Osteoblast (primary cell): Measurements from ENCODE around the gene CRYL1. TPM values are rescaled to one million over a fixed set of nuclear protein-coding genes. Genes with fewer than 3 reads are reported as not detected.

Source experiments
- DNase-seq: peaks from one replicate; pipeline ENCODE4 v3.0.0; 2011; ENCODE audit warnings: low spot score, mixed read lengths; ENCODE audit not compliant: insufficient read length; ENCODE audit errors: missing footprints
- H2AFZ ChIP-seq: 2 replicates; pipeline ENCODE4 v1.6.0; 2011; ENCODE audit warnings: mild to moderate bottlenecking, low read length
- H3K27ac ChIP-seq: 2 replicates; pipeline ENCODE4 v1.5.1; 2011; ENCODE audit warnings: mild to moderate bottlenecking, low read depth, low read length, moderate library complexity
- H3K27me3 ChIP-seq: 2 replicates; pipeline ENCODE4 v1.6.0; 2012; ENCODE audit warnings: mild to moderate bottlenecking, control low read depth, inconsistent platforms, low read length, moderate library complexity; ENCODE audit not compliant: insufficient read depth
- H3K36me3 ChIP-seq: 2 replicates; pipeline ENCODE4 v1.5.1; 2011; ENCODE audit warnings: mild to moderate bottlenecking, low read length, control low read depth, moderate library complexity; ENCODE audit not compliant: insufficient read depth
- H3K4me1 ChIP-seq: 2 replicates; pipeline ENCODE4 v1.5.1; 2011; ENCODE audit warnings: mild to moderate bottlenecking, low read length, control low read depth, moderate library complexity; ENCODE audit not compliant: insufficient read depth
- H3K4me2 ChIP-seq: 2 replicates; pipeline ENCODE4 v1.6.0; 2011; ENCODE audit warnings: mild to moderate bottlenecking, low read length; ENCODE audit not compliant: insufficient read depth
- H3K4me3 ChIP-seq: fragments of 200-600 bp; sonication (generic); 3 replicates; pipeline ENCODE4 v1.5.1; 2012; ENCODE audit warnings: mild to moderate bottlenecking, low read length, inconsistent platforms; ENCODE audit not compliant: insufficient read depth
- H3K79me2 ChIP-seq: 2 replicates; pipeline ENCODE4 v1.6.0; 2012; ENCODE audit warnings: mild to moderate bottlenecking, low read length, control low read depth, inconsistent platforms; ENCODE audit not compliant: insufficient read depth
- H3K9me3 ChIP-seq: 2 replicates; pipeline ENCODE4 v1.5.1; 2011; ENCODE audit warnings: low read depth, low read length, control low read depth
- H4K20me1 ChIP-seq: 2 replicates; pipeline ENCODE4 v1.6.0; 2012; ENCODE audit warnings: mild to moderate bottlenecking, low read length, control low read depth; ENCODE audit not compliant: insufficient read depth
- CTCF ChIP-seq: IDR thresholded peaks from 2 replicates; pipeline ENCODE4 v1.5.1; 2011; ENCODE audit warnings: mild to moderate bottlenecking, low read depth, low read length, moderate library complexity; ENCODE audit errors: extremely low read depth
- total RNA-seq: library from RNA; depleted of rRNA; stranded (reverse); fragments of >200 nt; gene quantifications from 2 replicates; pipeline ENCODE4 v1.2.3, GENCODE V29; 2012

The CRYL1 gene
- total RNA-seq, 1 donor: 12.7 TPM

- Histone ChIP-seq H3K36me3 (no peaks in the 10 kb centered on the region), H2AFZ (no peak overlapping the region), H3K4me1 (no peaks in the 10 kb centered on the region), H3K4me2 (no peak overlapping the region), H3K4me3 (no peak overlapping the region), H4K20me1 (no peaks in the 10 kb centered on the region), H3K27me3 (peaks cover 13% of the 10 kb centered on the region), H3K79me2 (no peaks in the 10 kb centered on the region), H3K9me3 (no peaks in the 10 kb centered on the region), H3K27ac (no peak overlapping the region)
- no peak for TF ChIP-seq CTCF
- DNase-seq: no peak
Measured at GRCh38 chr13:20387006-20387405, 138.7 kb downstream of the CRYL1 start.

- H3K4me3 ChIP-seq: no peak overlapping the region
- H3K4me1 ChIP-seq: no peaks in the 10 kb centered on the region
- no peaks in the 10 kb centered on the region for H3K9me3 ChIP-seq
- TF ChIP-seq CTCF: no peak
- H3K27me3 ChIP-seq: peaks cover 41% of the 10 kb centered on the region
- H3K79me2 ChIP-seq: no peaks in the 10 kb centered on the region
- no peak for DNase-seq
- H2AFZ ChIP-seq: no peak overlapping the region
- no peak overlapping the region for H3K27ac ChIP-seq
- H3K36me3 ChIP-seq: no peaks in the 10 kb centered on the region
- no peak overlapping the region for H3K4me2 ChIP-seq
- no peaks in the 10 kb centered on the region for H4K20me1 ChIP-seq
Measured at GRCh38 chr13:20383058-20383457, 142.6 kb downstream of the CRYL1 start.

DNA sequence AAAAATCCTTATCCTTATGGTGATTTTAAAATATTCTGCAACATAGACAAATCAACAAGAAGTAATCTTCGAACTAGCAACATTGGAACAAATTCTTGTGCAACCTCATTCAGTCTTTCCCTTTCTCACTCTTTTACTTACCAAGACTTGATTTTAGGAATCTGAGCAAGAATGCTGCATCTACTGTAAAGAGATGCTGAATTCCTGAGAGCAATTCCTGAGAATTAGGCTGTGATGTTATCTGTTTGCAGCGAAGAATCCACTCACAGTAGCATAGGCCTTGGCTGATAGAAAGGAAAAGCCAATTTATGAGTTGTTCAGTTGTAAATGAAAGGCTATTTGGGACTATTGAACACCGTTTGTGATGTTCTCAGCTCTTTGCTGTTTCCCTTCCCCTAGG lies 144.3 kb downstream of the CRYL1 start:
- H3K79me2 ChIP-seq: no peaks in the 10 kb centered on the region
- H4K20me1 ChIP-seq: no peaks in the 10 kb centered on the region
- no peak overlapping the region for H3K4me3 ChIP-seq
- peaks cover 50% of the 10 kb centered on the region for H3K27me3 ChIP-seq
- no peak overlapping the region for H3K27ac ChIP-seq
- H2AFZ ChIP-seq: no peak overlapping the region
- DNase-seq: no peak
- no peak for TF ChIP-seq CTCF
- H3K36me3 ChIP-seq: no peaks in the 10 kb centered on the region
- H3K4me2 ChIP-seq: no peak overlapping the region
- no peaks in the 10 kb centered on the region for H3K4me1 ChIP-seq
- H3K9me3 ChIP-seq: no peaks in the 10 kb centered on the region

DNA sequence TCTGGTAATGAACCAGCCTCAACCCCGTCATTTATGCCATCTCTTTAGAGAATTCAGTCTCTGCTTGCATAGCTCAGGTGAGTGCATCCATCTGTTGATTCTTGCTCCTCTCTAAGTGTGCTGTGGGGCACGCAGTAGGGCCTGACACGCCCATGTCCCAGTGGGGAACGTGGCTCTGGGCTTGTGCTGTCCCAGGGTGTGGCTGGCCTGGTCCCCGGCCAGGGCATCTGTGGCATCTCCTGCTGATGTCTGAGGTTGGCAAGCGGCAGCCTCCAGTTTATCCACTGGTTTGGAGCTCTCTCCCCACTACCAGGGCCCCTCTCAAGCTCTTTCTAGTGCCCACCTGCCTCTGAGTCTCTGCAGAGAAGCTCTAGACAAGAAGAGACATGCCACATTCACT lies 146.9 kb downstream of the CRYL1 start:
- no peaks in the 10 kb centered on the region for H3K9me3 ChIP-seq
- no peaks in the 10 kb centered on the region for H3K79me2 ChIP-seq
- H4K20me1 ChIP-seq: no peaks in the 10 kb centered on the region
- H3K27me3 ChIP-seq: peaks cover 55% of the 10 kb centered on the region
- DNase-seq: no peak
- TF ChIP-seq CTCF: no peak
- no peak overlapping the region for H2AFZ ChIP-seq
- no peak overlapping the region for H3K27ac ChIP-seq
- no peaks in the 10 kb centered on the region for H3K36me3 ChIP-seq
- no peak overlapping the region for H3K4me2 ChIP-seq
- H3K4me3 ChIP-seq: no peak overlapping the region
- no peaks in the 10 kb centered on the region for H3K4me1 ChIP-seq
